ENCODE measurements around the gene PRDM10.

PRDM10 gene

GRCh38 chr11:129856036-129856435 lies 146.6 kb downstream of the PRDM10 start:
- H3K4me1 Mint-ChIP-seq = peaks cover 80% of the 10 kb centered on the region
- H3K27ac Mint-ChIP-seq = no peak overlapping the region
- no peaks in the 10 kb centered on the region for H3K27me3 Mint-ChIP-seq
- no peak overlapping the region for H3K4me3 Mint-ChIP-seq
- no peaks in the 10 kb centered on the region for H3K9me3 Mint-ChIP-seq
- no peak for DNase-seq
- CTCF ChIA-PET = no interaction called here
- peaks cover 76% of the 10 kb centered on the region for H3K36me3 Mint-ChIP-seq

GRCh38 chr11:129855086-129855485 lies 147.5 kb downstream of the PRDM10 start:
- H3K4me1 Mint-ChIP-seq = peaks cover 78% of the 10 kb centered on the region
- H3K36me3 Mint-ChIP-seq = peaks cover 70% of the 10 kb centered on the region
- CTCF ChIA-PET = interaction anchor here (1.1 kb wide), 1 partner anchor 27 kb away, joined by 3 read pairs; no protein-coding TSS in a partner anchor
- H3K4me3 Mint-ChIP-seq = no peak overlapping the region
- H3K27me3 Mint-ChIP-seq = no peaks in the 10 kb centered on the region
- DNase-seq = no peak
- H3K9me3 Mint-ChIP-seq = no peaks in the 10 kb centered on the region
- H3K27ac Mint-ChIP-seq = peak overlapping the region; percentile 100

GRCh38 chr11:129854232-129854805 lies 148.3 kb downstream of the PRDM10 start:
- CTCF ChIA-PET = interaction anchor here (1.0 to 1.1 kb wide), 2 partner anchors 28 to 40 kb away, joined by 3 read pairs; no protein-coding TSS in a partner anchor
- Mint-ChIP-seq H3K27ac (peak overlapping the region; percentile 100), H3K4me1 (peaks cover 71% of the 10 kb centered on the region), H3K9me3 (no peaks in the 10 kb centered on the region), H3K27me3 (no peaks in the 10 kb centered on the region), H3K36me3 (peaks cover 64% of the 10 kb centered on the region), H3K4me3 (peak overlapping the region; percentile 66)
- DNase-seq = no peak

- Mint-ChIP-seq H3K36me3 (peaks cover 58% of the 10 kb centered on the region), H3K27ac (peak overlapping the region; percentile 100), H3K4me3 (peak overlapping the region; percentile 66), H3K4me1 (peaks cover 64% of the 10 kb centered on the region), H3K9me3 (no peaks in the 10 kb centered on the region), H3K27me3 (no peaks in the 10 kb centered on the region)
- CTCF ChIA-PET = interaction anchor here (0.6 to 1.1 kb wide), 3 partner anchors 30 to 150 kb away, joined by 3 read pairs; no protein-coding TSS in a partner anchor
- DNase-seq = peak; percentile 90
Measured at GRCh38 chr11:129853518-129854231, 149.0 kb downstream of the PRDM10 start.

- peaks cover 51% of the 10 kb centered on the region for H3K4me1 Mint-ChIP-seq
- no peak overlapping the region for H3K4me3 Mint-ChIP-seq
- no peaks in the 10 kb centered on the region for H3K27me3 Mint-ChIP-seq
- H3K36me3 Mint-ChIP-seq = peaks cover 44% of the 10 kb centered on the region
- no peaks in the 10 kb centered on the region for H3K9me3 Mint-ChIP-seq
- no peak for DNase-seq
- CTCF ChIA-PET = no interaction called here
- peak overlapping the region; percentile 100 for H3K27ac Mint-ChIP-seq
Measured at GRCh38 chr11:129852125-129852740, 150.4 kb downstream of the PRDM10 start.
